NCI-H128 (cell line): Measurements from ENCODE around the gene SLC10A7.

Experiments
- DNase-seq: peaks from one replicate; lab custom pipeline; 2025; ENCODE audit not compliant: unreplicated experiment; lab: John Stamatoyannopoulos, UW

SLC10A7 gene

DNA sequence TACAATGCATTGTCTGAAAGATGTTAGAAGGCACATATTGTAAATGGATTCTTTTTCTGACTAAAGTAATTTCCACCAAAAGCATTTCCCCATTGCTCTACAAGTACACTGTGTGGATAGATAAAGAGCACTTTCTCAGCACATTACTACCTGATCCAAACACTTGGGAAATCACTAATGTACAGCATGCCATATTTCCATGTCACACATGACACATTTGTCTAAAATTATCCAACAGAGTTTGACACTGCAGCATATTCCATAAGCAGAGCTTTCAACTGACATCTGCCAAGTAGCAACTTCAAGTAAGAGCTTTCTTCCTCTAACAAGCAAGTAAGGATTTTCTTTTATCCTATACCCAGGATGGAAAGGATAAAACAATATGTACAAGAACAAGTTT is 257.9 kb downstream of the SLC10A7 start:
- DNase-seq, result no peak

DNA sequence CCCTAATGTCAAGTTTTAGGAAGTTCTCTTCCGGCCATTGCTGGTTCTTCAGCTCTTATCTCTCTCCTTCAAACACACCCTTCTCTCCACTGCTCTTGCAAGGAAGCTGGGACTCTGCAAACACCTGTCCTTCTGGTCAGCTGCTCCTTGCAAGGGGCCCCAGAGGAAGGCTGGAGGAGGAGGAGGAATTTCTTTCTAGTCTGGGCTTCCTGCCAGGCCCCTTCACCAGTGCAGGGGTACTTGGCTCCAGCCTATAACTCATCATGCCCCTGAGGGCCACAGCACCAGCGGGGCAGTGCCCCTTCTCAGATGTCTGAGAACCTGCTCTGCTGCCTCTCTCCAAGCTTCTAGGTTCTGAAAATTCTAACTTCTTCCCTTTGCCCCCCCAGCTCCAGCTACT is 260.7 kb downstream of the SLC10A7 start:
- DNase-seq, result no peak

DNA sequence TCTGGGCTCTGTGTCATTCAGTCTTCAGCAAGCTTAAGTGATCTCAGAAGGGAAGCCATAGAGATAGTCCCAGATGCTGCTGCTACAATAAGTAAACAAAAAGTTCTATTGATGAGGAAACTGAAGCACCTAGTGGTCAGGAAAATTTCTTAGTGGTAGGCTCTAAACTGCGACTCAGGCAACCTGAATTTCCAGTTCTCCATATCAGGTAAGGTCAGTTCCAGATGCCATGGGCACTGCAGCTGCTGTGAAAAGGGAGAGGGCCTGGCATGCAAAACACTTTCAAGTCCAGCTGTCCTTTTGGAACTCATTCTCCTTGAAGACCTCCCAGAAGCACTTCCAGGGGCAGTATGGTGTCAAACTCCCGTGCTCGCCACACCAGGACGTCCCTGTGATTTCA is 261.2 kb downstream of the SLC10A7 start:
- no peak for DNase-seq

DNA sequence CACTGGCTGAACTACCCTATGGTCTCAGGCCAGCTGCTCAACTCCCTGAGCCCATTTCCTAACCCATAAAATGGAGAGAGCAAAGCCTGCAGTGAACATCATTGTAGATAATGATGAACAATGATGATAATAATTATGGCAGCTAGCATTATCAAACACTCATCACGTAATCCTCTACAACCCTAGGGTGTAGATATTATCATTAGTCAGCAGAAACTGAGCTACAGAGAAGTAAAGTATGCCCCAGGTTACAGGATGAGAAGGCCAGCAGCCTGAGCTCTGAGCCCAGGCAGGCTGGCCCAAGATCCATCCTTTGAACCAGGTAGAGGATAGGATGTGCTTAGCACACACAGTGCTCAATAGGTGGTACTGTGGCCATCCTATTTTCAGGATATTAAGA is 264.2 kb downstream of the SLC10A7 start:
- DNase-seq, result no peak

DNA sequence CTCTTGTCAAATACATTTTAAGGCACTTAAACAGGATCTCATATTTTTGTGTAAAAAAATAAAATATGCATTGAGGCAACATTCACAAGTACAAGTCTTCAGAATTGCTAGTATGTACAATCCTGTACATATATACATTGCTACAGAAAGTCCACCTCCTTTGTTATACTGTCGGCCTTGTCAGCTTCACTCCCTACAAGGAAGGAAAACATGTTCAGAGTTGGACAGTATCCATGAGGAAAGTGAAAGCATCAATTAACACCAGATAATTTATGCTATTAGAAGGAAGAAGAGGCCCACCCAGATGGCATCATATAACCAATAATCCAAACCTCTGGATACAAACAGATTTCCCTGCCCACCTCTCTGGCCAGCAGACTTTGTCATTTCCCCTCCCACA is 265.4 kb downstream of the SLC10A7 start:
- DNase-seq, result no peak

DNA sequence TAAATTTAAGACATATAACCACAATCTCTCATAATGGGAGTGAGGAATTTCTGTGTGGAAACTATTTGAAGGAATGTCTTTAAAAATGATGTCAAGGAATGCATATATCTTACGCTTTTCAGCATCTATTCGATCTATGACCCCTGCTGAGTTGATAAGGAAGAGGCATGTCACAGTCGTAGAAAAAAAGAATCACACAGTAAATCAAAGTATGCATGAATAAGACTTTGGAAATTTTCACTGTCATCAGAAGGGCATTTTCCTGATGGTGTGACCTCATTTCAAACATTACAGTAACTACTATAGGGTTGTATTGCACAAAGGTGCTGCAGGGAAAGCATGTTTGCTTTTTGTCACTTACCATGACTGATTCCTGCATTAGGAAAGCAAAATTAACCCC is 265.9 kb downstream of the SLC10A7 start:
- DNase-seq, result no peak

DNA sequence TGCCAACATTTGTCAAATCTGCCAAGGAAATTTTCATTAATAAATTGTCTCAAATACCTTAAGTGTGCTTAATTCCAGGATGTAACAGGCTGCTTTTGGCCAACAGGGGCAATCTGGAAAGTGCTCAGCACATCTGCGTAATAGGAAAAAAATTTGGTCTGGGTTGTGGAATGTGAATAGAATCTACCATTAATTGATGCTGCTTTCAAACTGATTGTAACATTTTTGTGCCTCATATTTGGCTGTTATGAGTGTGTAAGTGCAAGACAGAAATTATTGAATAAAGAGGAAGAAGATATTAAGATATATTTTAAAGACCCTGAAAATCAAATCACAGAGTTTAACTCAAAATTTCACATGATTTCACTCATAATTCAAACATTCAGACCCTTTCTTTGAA is 266.3 kb downstream of the SLC10A7 start:
- no peak for DNase-seq

DNA sequence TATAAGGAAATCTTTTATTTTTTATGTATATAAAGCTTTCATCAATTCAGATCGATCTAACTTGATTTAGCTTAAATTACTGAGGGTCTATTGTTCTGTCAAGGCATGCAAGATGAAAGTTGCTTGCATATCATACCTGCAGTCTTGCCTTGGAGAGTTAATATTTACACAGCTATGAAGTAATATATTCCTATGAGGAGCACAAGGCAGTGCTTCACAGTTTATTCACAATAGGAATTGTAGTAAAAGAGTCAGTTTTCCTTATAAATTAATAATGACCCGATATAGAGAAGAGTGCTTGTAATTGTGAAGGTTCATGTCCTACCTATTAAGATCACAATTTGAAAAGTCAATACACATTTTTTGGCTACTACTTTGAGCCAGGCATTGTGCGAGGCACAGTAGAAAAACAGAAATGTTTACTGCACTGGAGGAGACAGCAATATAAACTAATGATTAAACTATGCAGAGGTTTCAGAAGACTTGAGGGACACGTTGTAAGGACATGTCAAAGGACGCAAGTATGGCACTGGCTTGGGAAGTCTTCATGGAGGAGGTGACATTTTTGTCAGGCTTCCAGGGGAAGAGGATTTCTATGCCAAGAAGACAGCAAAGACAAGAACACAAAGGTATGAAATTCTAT is 268.6 kb downstream of the SLC10A7 start:
- DNase-seq, result no peak

DNA sequence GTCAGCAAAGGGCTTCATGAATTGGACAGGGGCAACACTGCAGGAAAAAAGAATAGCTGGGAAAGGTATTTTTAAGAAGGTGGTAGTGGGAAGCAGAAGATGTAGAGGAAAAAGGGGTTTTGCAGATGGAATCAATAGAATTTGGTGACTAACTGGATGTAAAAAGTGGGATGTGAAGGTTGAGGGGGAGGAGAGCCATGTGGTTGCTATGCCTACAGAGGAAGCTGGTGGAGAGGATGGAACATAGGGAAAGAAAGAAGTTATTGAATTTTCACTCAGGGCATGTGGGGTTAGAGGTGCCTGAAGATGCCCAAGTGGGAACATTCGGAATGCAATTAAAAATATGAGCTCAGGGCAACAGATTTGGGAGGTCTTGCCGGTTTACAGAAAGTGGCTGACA is 274.4 kb downstream of the SLC10A7 start:
- no peak for DNase-seq

DNA sequence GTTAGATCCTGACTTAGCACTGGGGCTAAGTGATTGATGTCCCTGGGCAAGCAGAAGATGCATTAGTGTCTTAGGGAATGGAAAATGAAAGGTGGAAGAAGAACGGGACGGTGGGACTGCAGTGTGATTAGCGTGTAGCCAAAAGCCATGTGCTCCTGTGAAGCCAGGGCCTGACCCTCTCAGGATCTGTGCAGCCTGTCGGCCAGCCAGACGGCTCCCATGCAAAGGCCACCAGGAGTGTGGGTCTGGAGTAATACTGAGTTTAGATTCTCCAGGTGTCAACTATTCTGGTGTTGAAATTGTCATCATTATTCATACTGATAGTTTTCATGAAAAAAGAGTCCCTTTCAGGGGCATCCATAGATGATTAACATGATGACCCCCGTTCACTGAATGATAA is 275.4 kb downstream of the SLC10A7 start:
- DNase-seq, result no peak

DNA sequence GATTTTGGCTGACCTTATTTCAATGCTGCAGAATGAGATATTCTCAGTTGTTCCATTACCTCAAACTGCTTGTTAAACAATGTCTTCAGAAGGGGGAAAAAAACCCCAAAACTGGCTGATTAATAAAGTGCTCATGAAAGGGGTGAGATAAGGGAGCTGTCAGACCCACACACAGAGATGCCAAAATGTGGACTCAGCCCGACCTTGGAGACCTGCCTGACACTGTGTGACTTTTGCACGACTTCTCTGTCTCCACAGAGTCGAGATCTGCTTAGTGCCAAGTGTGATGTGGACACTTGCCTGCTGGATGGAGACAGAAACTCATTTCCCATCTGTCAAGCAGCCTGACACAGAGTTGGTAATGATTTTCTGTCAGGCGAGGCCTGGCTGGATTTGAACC is 275.9 kb downstream of the SLC10A7 start:
- no peak for DNase-seq

DNA sequence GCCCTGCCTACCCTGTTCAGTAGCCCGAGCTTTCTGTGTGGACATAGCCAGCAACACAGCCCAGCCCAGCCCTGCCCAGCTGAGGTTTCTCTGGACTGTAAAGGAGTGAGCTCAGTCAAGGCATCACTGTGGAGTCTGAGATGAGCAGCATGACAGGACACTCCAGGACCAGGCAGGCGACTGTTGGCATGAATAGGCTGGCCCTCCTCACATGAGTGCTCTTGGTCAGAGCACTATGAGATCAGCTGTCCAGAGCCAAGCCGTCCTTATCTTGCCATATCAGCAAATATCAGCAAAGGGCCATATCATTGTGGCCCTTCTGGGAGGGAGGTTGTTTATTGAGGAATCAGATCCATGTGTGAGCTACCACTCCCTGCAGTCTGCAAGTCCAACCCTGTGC is 276.5 kb downstream of the SLC10A7 start:
- no peak for DNase-seq

DNA sequence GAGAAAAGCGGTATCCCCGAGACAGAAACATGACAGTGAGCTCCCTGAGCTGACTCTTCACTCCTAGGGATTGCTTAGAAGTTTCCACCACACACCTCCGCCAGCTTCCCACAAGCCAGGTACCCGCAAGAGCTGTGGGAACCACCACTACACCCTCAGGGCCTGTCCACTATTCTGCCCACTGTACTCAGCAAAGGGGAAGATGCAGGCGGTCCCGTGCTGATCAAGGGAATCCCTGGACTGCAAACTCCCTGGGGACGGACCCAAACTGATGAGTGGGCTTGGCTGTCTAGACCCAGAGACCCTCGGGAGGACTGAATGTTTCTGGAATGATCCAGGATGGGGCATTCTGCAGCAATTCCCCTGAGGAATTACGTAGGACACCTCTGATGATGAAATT is 277.2 kb downstream of the SLC10A7 start:
- DNase-seq, result no peak

DNA sequence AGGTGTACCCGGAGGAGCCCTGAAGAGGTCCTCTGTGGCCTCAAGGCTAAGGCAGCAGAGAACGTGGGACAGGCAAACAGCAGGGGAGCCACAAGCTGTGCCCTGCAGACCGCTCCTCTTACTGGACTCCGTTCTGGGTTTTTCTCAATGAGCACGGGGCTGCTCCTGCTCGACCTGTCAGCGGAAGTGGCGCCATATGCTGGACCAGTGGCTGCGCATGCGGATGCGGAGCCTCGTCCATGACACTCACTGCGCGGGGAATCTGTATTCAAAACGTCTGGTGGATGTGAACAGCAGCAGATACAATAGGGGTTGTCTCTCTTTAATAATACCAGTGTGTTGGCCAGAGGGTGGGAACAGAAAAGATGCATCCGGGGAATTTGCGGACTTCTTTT is 277.9 kb downstream of the SLC10A7 start:
- DNase-seq, result no peak

DNA sequence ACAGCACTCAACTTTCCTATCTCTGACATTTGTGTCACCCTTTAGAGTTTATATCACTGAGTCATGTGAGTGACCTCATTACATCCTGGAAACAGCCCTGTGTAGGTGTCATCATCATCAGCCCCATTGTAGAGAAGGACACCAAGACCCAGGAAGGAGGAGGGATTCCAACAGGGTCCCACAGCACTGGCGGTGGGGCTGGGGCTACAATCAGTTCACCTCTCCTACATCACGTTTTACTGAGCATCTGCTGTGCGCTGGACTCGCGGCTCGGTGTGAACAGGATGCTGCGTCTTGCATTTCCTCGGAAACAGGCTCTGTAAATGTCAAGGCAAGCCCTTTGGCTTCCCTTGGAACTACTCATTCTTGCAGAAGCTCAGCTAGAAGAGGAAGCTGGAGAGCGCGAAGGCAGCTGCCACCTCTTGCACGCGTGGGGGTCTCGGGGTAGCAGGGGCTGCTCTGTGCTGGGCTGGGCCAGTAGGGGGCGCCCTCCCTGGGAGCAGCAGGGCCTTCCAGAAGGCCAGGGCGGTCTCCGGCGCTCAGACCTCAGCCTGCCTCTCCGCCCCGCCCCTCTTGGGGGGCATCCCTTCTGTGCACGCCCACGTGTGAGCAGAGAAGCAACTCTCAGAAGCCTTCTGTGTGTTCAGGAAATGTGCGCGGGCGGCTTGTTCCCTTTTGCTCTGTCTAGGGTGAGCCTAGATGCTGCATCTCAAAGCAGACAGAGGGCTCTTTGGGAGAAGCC is 278.4 kb downstream of the SLC10A7 start:
- DNase-seq, result no peak

DNA sequence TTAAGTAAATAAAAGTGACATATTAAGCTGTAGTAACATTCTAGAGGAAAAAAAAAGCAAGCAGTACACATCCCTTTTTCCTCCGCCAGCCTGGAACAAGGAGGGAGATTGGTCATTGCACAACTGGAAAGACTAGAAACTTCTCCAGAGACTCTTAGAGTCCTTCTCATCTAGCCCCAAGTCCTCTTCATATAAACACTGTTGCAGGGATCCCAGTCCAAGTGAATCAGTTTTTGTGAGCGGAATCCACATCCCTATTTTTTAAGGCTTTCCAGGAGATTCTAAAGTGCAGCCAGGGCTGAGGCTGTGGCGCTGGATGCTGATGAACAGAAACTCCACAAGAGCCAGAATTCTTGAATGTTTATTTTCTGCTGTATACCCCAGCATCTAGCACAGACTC is 283.6 kb downstream of the SLC10A7 start:
- no peak for DNase-seq

DNA sequence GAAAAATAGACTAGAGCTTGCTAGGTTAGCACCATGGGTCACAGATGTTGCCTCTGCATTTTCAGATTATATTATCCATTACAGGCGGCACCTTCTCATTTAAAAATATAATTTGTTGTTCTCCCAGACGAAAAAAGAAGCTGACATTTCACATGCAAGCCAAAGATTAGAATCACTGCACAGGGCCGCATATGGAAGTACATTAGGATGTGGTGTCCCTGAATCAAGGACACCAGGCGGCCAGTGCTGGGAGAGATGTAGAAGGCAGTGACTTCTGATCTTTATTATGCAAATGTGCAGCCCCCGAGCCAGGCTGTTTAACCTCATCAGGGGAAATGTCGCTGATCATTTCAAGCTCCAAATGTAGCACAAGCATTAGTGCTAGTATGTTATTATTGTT is 284.6 kb downstream of the SLC10A7 start:
- no peak for DNase-seq

DNA sequence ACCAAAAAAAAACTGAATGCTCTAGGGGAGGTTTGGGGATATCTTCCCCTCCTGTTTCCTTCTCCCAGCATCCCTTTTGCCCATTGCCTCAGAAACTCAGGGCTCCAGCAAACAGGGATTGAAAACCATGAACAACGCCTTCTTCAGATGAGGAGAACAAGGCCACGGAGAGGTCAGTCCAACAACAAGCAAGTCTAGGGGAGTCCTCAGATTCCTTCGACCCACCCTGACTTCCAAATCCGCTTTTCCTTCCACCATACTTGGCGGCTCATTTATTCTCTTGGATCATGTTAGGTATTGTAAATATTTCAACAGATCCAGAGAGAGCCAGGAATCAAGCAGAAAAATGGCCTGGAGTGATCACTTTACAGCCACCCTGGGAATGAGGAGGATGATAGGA is 285.5 kb downstream of the SLC10A7 start:
- no peak for DNase-seq

DNA sequence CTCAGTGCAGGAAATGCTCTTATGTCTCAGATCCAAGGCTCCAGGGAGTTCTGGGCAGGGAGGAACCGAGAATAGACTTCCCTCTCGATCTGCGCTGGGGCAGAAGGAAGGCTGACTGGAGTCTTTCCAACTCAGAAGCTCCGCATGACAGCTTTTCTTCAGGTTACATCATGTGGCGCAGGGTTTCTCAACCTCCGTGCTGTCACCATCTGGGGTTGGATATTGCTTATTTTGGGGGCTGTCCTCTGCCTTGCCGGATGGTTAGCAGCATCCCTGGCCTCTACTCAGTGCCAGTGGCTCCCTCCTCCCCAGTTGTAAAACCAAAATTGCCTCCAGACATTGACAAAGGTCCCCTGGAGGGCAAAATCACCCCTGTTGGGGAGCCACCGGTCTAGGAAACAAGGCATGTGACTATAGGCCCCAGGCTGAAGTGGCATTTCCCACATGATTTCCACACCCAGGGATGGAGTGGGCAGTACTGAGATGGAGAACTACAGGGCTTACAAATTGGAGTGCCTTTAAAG is 286.0 kb downstream of the SLC10A7 start:
- no peak for DNase-seq

DNA sequence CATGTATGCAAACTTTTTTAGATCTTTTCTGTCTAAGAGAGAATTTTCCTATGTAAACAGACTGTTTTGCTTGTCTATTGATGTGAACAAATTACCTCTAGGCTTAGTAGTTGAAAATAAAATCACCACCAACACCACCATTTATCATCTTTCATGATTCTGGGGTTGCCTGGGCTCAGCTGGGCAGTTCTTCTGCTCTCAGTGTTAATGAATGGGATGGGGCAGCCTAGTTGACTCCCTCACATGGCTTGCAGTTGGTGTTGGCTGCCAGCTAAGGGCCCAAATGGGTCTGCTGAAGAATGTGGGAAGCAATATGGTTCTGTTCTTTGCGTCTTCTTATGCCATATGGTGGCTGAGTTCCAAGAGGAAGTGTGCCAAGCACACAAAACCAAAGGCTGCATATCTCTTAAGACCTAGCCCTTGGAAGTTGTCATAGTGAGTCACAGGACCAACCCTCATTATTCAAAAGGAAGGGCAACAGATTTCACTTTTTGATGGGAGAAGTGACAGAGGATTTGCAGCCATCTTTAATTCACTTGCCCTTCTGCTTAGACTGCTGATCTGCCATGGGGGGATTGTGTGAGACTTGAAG is 289.5 kb downstream of the SLC10A7 start:
- no peak for DNase-seq

DNA sequence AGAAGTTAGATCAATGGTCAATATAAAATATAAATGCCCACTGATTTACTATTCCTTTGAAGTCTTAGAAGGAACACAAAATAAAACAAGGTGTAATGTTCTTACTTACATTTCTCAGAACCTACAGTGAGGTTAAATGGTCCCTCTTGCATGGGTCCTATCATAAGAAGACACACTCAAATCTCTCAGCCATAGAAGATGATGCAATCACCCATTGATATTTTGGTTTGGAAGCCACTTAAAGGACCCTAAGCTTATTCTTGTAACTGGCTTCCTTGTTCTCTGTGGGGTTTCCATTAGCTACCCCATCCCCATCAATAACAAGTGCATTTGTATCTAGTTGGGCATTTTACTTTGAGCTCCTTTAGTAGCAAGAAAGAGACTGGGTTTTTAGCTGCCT is 292.3 kb downstream of the SLC10A7 start:
- DNase-seq, result no peak

DNA sequence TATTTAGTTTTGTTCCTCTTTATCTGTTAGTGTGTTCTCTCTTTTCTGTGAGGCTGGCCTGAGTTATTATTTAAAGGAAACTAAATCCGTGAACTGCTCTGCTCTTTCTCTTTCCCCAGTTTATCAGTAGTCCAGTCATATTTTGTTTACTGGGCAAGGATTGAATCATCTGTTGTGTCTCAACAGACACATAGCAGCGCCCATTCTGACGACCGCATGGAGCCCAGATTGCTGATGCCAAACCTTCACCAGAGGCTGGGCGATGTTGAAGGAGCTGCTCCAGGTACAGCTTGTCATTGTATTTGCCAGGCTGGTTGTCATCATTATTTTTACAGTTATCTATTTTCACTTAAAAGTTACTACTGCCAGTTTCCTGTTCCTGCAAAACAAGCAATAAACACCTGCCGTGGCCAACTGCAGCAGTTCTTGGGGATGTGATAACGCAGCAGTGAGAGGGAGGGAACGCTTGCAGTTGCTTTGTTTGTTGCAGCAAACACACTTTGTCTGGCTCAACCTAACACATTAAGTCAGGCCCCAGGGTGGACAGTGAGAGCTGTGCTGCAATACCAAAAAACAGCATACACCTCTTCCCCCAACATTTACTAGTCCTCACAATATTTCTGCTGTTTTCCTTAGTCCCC is 297.3 kb downstream of the SLC10A7 start:
- no peak for DNase-seq
